IMR-90 (cell line): ENCODE data around the gene LYSMD4. TPM values are rescaled to one million over a fixed set of nuclear protein-coding genes. Genes with fewer than 3 reads are reported as not detected.

Experiments
- ATAC-seq: fragments of 200-7000 bp; cut with Tn5 transposase; 2 replicates; pipeline ENCODE4 v1.9.1; 2020; ENCODE audit warnings: low read depth, mild to moderate bottlenecking, moderate library complexity
- BruUV-seq: library from RNA; stranded (reverse); fragments of 400-500 nt; replicated peaks from 2 replicates; lab custom pipeline; 2021; lab: Mats Ljungman, UMichigan
- CTCF ChIA-PET: fragments of 300-600 bp; formaldehyde crosslinking; extraction: SDS; loops from one replicate; lab custom pipeline; 2021; ENCODE audit warnings: antibody characterized with exemption; lab: Yijun Ruan, JAX
- POLR2A ChIA-PET: fragments of 300-600 bp; sonication (Branson Sonifier 250); formaldehyde crosslinking; loops from one replicate; lab custom pipeline; 2022; ENCODE audit warnings: antibody characterized with exemption; ENCODE audit not compliant: unreplicated experiment; lab: Charles Lee
- DNase-seq: peaks from one replicate; pipeline ENCODE4 v3.0.0; 2013
- H2AFZ ChIP-seq: replicated peaks from 2 replicates; pipeline ENCODE3; 2013; ENCODE audit warnings: low read length, mild to moderate bottlenecking; ENCODE audit not compliant: poor library complexity
- H2AK5ac ChIP-seq: 2 replicates; pipeline ENCODE4 v1.6.1; 2013; ENCODE audit warnings: low read depth, low read length, inconsistent platforms
- H2AK9ac ChIP-seq: replicated peaks from 2 replicates; pipeline ENCODE3; 2013; ENCODE audit warnings: mild to moderate bottlenecking, low read depth, low read length, moderate library complexity; ENCODE audit not compliant: poor library complexity
- H2BK120ac ChIP-seq: 2 replicates; pipeline ENCODE4 v1.6.1; 2013; ENCODE audit warnings: low read depth, low read length, inconsistent platforms
- H2BK15ac ChIP-seq: 3 replicates; pipeline ENCODE4 v1.6.1; 2013; ENCODE audit warnings: low read depth, low read length, inconsistent platforms
- H2BK20ac ChIP-seq: 2 replicates; pipeline ENCODE4 v1.6.1; 2013; ENCODE audit warnings: low read depth, mild to moderate bottlenecking, inconsistent platforms, low read length, moderate library complexity
- H2BK5ac ChIP-seq: 2 replicates; pipeline ENCODE4 v1.6.1; 2013; ENCODE audit warnings: mild to moderate bottlenecking, low read depth, low read length, inconsistent platforms; ENCODE audit not compliant: poor library complexity, severe bottlenecking
- H3K14ac ChIP-seq: replicated peaks from 2 replicates; pipeline ENCODE4 v1.6.1; 2013; ENCODE audit warnings: low read depth, low read length, inconsistent platforms
- H3K18ac ChIP-seq: 2 replicates; pipeline ENCODE4 v1.6.1; 2013; ENCODE audit warnings: low read depth, low read length, control low read depth
- H3K23ac ChIP-seq: 2 replicates; pipeline ENCODE4 v1.6.1; 2013; ENCODE audit warnings: low read depth, low read length, inconsistent platforms
- H3K27ac ChIP-seq: 2 replicates; pipeline ENCODE4 v1.5.1; 2013; ENCODE audit warnings: mild to moderate bottlenecking, control low read depth, low read length; ENCODE audit not compliant: insufficient read depth
- H3K27me3 ChIP-seq: 2 replicates; pipeline ENCODE4 v1.6.1; 2013; ENCODE audit warnings: low read length; ENCODE audit not compliant: control insufficient read depth, insufficient read depth
- H3K36me3 ChIP-seq: 2 replicates; pipeline ENCODE4 v1.6.1; 2013; ENCODE audit warnings: low read length, mixed read lengths; ENCODE audit not compliant: control insufficient read depth, insufficient read depth
- H3K4ac ChIP-seq: 2 replicates; pipeline ENCODE4 v1.6.1; 2013; ENCODE audit warnings: low read depth, low read length, inconsistent platforms
- H3K4me1 ChIP-seq: 2 replicates; pipeline ENCODE4 v1.6.1; 2013; ENCODE audit warnings: low read length, mixed read lengths; ENCODE audit not compliant: control insufficient read depth, insufficient read depth
- H3K4me2 ChIP-seq: 2 replicates; pipeline ENCODE4 v1.6.1; 2013; ENCODE audit warnings: low read depth, mild to moderate bottlenecking, control low read depth, low read length, moderate library complexity
- H3K4me3 ChIP-seq: 2 replicates; pipeline ENCODE4 v1.5.1; 2013; ENCODE audit warnings: low read depth, mild to moderate bottlenecking, control low read depth, low read length, moderate library complexity; ENCODE audit not compliant: insufficient read depth
- H3K56ac ChIP-seq: 2 replicates; pipeline ENCODE4 v1.6.1; 2013; ENCODE audit warnings: low read length, inconsistent platforms; ENCODE audit not compliant: insufficient read depth; ENCODE audit errors: extremely low read depth
- H3K79me1 ChIP-seq, 2 experiments: 2 replicates each; pipeline ENCODE4 v1.6.1; 2013; ENCODE audit warnings: low read length in 2 of 2, inconsistent platforms in 1 of 2, low read depth in 1 of 2
- H3K9ac ChIP-seq: 2 replicates; pipeline ENCODE4 v1.6.1; 2013; ENCODE audit warnings: low read depth, low read length, control low read depth
- H3K9me1 ChIP-seq: 2 replicates; pipeline ENCODE4 v1.6.1; 2013; ENCODE audit warnings: low read length, inconsistent platforms; ENCODE audit not compliant: insufficient read depth
- H3K9me3 ChIP-seq: 2 replicates; pipeline ENCODE4 v1.6.1; 2013; ENCODE audit warnings: low read length; ENCODE audit not compliant: control insufficient read depth, insufficient read depth
- H4K20me1 ChIP-seq: 2 replicates; pipeline ENCODE4 v1.6.1; 2013; ENCODE audit warnings: low read length, inconsistent platforms; ENCODE audit not compliant: insufficient read depth
- H4K5ac ChIP-seq: 2 replicates; pipeline ENCODE4 v1.6.1; 2013; ENCODE audit warnings: mild to moderate bottlenecking, low read depth, low read length, control low read depth
- H4K8ac ChIP-seq, 2 experiments: 2 replicates each; pipeline ENCODE4 v1.6.1; 2013; ENCODE audit warnings: low read depth in 2 of 2, low read length in 2 of 2, control low read depth in 1 of 2, inconsistent platforms in 1 of 2
- H4K91ac ChIP-seq: 2 replicates; pipeline ENCODE4 v1.6.1; 2013; ENCODE audit warnings: low read depth, low read length, inconsistent platforms; ENCODE audit not compliant: insufficient read depth
- BHLHE40 ChIP-seq: fragments of 150-350 bp; IDR thresholded peaks from 2 replicates; pipeline ENCODE4 v1.6.1; 2016; ENCODE audit warnings: mild to moderate bottlenecking, low read depth, low read length
- CEBPB ChIP-seq: IDR thresholded peaks from 2 replicates; pipeline ENCODE4 v1.6.1; 2012; ENCODE audit warnings: low read depth, low read length, improper control_type of control experiment
- CHD1 ChIP-seq: IDR thresholded peaks from 2 replicates; pipeline ENCODE4 v1.6.1; 2012; ENCODE audit warnings: low read depth, low read length, improper control_type of control experiment
- FOS ChIP-seq: fragments of 150-350 bp; IDR thresholded peaks from 2 replicates; pipeline ENCODE4 v1.6.1; 2016; ENCODE audit warnings: low read depth, low read length
- MAFK ChIP-seq: IDR thresholded peaks from 2 replicates; pipeline ENCODE4 v1.6.1; 2012; ENCODE audit warnings: low read depth, low read length, improper control_type of control experiment
- MAZ ChIP-seq: IDR thresholded peaks from 2 replicates; pipeline ENCODE4 v1.6.1; 2012; ENCODE audit warnings: low read depth, mild to moderate bottlenecking, low read length, improper control_type of control experiment, moderate library complexity, borderline replicate concordance
- MXI1 ChIP-seq: IDR thresholded peaks from 2 replicates; pipeline ENCODE4 v1.6.1; 2012; ENCODE audit warnings: low read depth, mild to moderate bottlenecking, low read length, moderate library complexity, borderline replicate concordance
- NFE2L2 ChIP-seq: fragments of 150-350 bp; IDR thresholded peaks from 2 replicates; pipeline ENCODE4 v1.6.1; 2016; ENCODE audit warnings: low read depth, mild to moderate bottlenecking, low read length
- POLR2A ChIP-seq: IDR thresholded peaks from 2 replicates; pipeline ENCODE4 v1.6.1; 2012; ENCODE audit warnings: mild to moderate bottlenecking, low read depth, low read length
- RAD21 ChIP-seq: IDR thresholded peaks from 2 replicates; pipeline ENCODE4 v1.6.1; 2012; ENCODE audit warnings: low read length, improper control_type of control experiment
- RCOR1 ChIP-seq: IDR thresholded peaks from 2 replicates; pipeline ENCODE4 v1.6.1; 2012; ENCODE audit warnings: mild to moderate bottlenecking, low read length, improper control_type of control experiment; ENCODE audit not compliant: insufficient replicate concordance
- RFX5 ChIP-seq: IDR thresholded peaks from 2 replicates; pipeline ENCODE4 v1.8.0; 2012; ENCODE audit warnings: low read depth, mild to moderate bottlenecking, low read length, moderate library complexity
- SMC3 ChIP-seq: fragments of 150-350 bp; IDR thresholded peaks from 2 replicates; pipeline ENCODE4 v1.6.1; 2016; ENCODE audit warnings: low read depth, mild to moderate bottlenecking, antibody characterized with exemption, low read length, moderate library complexity
- WGBS, 2 experiments: methylation state at CpG; one replicate each; pipeline versions ENCODE4 v1.1.5 to v1.1.7; 2013; ENCODE audit warnings: missing lambda C conversion rate in 2 of 2; ENCODE audit not compliant: insufficient read length in 1 of 2; ENCODE audit errors: extremely low coverage in 2 of 2; 5-methylcytosine and 5-hydroxymethylcytosine counted together
- dilution Hi-C: fragments of 300-500 bp; cut with HindIII; formaldehyde crosslinking; loops from one replicate; pipeline ENCODE4 v1.14.3; 2018; ENCODE audit warnings: low sequenced_read_pairs; ENCODE audit not compliant: unreplicated experiment
- in situ Hi-C: fragments of 300-500 bp; cut with MboI; formaldehyde crosslinking; loops from 3 replicates; pipeline ENCODE4 v1.14.3; 2019; ENCODE audit warnings: low sequenced_read_pairs, inconsistent platforms, mixed read lengths
- intact Hi-C: fragments of 100-400 bp; cut with micrococcal nuclease; formaldehyde crosslinking; loops from 2 replicates; pipeline ENCODE4 v1.10.0; 2022
- polyA plus RNA-seq, 3 experiments: library from polyadenylated mRNA; depleted of rRNA; stranded (reverse); fragments of >200 nt; gene quantifications; 2 replicates each; pipeline ENCODE4 v1.2.3, GENCODE V29; 2012; ENCODE audit warnings: low replicate concordance in 1 of 3
- total RNA-seq: library from RNA; depleted of rRNA; stranded (reverse); fragments of >200 nt; gene quantifications from 2 replicates; pipeline ENCODE4 v1.2.3, GENCODE V29; 2012
- TF ChIP-seq, protein P1 (sequence below): fragments of 150-350 bp; IDR thresholded peaks from 2 replicates; pipeline ENCODE4 v1.6.1; 2016; ENCODE audit warnings: low read depth, mild to moderate bottlenecking, low read length, moderate library complexity, borderline replicate concordance
- TF ChIP-seq, protein P2 (sequence below): conservative IDR thresholded peaks from 2 replicates; pipeline ENCODE4 v1.5.1; 2012; ENCODE audit warnings: mild to moderate bottlenecking, low read depth, low read length, improper control_type of control experiment
- TF ChIP-seq, protein P3 (sequence below): fragments of 150-350 bp; IDR thresholded peaks from 2 replicates; pipeline ENCODE4 v1.6.1; 2017; ENCODE audit warnings: mild to moderate bottlenecking, antibody characterized with exemption, low read length, low read depth

LYSMD4 gene
- total and polyA plus RNA-seq, 2 of the 4 experiments (the other 2 are of a cell fraction): 4.5 to 5.0 TPM

DNA sequence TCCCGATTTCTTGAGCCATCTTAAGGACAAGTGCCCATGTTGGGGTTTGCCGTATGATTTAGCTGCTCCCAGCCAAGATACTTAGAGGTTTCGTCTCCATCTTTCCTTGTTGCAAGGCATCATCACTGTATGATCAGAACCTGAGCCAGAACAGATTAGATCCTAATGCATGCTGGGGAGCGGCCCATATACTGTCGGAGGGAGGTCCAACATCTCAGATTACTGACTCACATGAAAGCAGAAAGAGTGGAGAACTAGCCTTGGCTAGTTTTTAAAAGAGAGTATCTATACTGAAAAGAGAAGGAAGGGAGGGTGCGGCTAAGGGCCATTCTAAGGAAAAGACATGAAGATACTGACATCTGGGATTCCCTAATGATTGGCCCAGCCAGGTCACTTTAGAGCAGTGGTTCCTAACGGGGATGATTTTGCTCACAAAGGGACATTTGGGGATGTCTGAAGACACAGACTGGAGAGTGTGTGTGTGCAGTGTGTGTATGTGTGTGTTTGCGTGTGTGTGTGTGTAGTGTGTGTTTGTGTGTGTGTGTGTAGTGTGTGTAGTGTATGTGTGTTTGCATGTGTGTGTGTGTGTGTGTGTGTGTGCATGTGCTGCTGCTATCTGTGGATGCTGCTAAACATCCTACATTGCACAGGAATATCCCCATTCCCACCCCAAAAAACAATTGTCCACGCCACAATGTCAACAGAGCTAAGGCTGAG, 12.3 kb upstream of the LYSMD4 start:
- Histone ChIP-seq H2AFZ (peak overlapping the region; percentile 51), H3K27me3 (peaks cover 14% of the 10 kb centered on the region), H3K9me3 (no peaks in the 10 kb centered on the region), H2BK120ac (no peak overlapping the region), H3K18ac (no peak overlapping the region), H3K79me1 (no peaks in the 10 kb centered on the region), H4K8ac (no peak overlapping the region), H3K36me3 (no peaks in the 10 kb centered on the region), H3K9me1 (0 out of 2 replicates have a peak, but pooled peaks cover 3% of the 10 kb centered on the region), H2AK5ac (no peak overlapping the region), H3K4me2 (no peak overlapping the region), H3K56ac (no peak overlapping the region), H4K91ac (no peak overlapping the region), H4K20me1 (no peaks in the 10 kb centered on the region), H3K4ac (no peak overlapping the region), H2BK5ac (no peak overlapping the region), H2AK9ac (no peak overlapping the region), H2BK15ac (no peak overlapping the region), H3K4me1 (no peaks in the 10 kb centered on the region), H3K23ac (no peak overlapping the region), H4K5ac (no peak overlapping the region), H3K27ac (no peak overlapping the region), H2BK20ac (no peak overlapping the region), H3K4me3 (no peak overlapping the region), H3K14ac (no peak overlapping the region), H3K9ac (no peak overlapping the region)
- in situ Hi-C loops (loop anchor here (25.0 kb wide), 1 partner anchor 633 kb away; the partner anchor contains the start of gene SYNM), intact Hi-C loops (no loop called here), dilution Hi-C loops (no loop called here)
- no TSS peak for BruUV-seq
- DNase-seq (no peak), ATAC-seq (no peak)
- ChIA-PET CTCF (no interaction called here), POLR2A (no interaction called here)
- TF ChIP-seq FOS (no peak), MAZ (no peak), MAFK (no peak), SMC3 (no peak), CHD1 (no peak), NFE2L2 (no peak), RFX5 (no peak), RAD21 (no peak), MXI1 (no peak), BHLHE40 (no peak), CEBPB (no peak), RCOR1 (no peak), POLR2A (no peak)
- TF ChIP-seq, protein P1, sequence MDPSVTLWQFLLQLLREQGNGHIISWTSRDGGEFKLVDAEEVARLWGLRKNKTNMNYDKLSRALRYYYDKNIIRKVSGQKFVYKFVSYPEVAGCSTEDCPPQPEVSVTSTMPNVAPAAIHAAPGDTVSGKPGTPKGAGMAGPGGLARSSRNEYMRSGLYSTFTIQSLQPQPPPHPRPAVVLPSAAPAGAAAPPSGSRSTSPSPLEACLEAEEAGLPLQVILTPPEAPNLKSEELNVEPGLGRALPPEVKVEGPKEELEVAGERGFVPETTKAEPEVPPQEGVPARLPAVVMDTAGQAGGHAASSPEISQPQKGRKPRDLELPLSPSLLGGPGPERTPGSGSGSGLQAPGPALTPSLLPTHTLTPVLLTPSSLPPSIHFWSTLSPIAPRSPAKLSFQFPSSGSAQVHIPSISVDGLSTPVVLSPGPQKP: no peak
- TF ChIP-seq, protein P2, sequence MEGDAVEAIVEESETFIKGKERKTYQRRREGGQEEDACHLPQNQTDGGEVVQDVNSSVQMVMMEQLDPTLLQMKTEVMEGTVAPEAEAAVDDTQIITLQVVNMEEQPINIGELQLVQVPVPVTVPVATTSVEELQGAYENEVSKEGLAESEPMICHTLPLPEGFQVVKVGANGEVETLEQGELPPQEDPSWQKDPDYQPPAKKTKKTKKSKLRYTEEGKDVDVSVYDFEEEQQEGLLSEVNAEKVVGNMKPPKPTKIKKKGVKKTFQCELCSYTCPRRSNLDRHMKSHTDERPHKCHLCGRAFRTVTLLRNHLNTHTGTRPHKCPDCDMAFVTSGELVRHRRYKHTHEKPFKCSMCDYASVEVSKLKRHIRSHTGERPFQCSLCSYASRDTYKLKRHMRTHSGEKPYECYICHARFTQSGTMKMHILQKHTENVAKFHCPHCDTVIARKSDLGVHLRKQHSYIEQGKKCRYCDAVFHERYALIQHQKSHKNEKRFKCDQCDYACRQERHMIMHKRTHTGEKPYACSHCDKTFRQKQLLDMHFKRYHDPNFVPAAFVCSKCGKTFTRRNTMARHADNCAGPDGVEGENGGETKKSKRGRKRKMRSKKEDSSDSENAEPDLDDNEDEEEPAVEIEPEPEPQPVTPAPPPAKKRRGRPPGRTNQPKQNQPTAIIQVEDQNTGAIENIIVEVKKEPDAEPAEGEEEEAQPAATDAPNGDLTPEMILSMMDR: no peak
- TF ChIP-seq, protein P3, sequence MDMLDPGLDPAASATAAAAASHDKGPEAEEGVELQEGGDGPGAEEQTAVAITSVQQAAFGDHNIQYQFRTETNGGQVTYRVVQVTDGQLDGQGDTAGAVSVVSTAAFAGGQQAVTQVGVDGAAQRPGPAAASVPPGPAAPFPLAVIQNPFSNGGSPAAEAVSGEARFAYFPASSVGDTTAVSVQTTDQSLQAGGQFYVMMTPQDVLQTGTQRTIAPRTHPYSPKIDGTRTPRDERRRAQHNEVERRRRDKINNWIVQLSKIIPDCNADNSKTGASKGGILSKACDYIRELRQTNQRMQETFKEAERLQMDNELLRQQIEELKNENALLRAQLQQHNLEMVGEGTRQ: no peak
- 79% methylated on average over 5 of the region's 9 CpGs; no CpG with 5 or more reads in 1 of the 2 experiments for WGBS, 2 experiments
